Neutrophil (primary cell): ENCODE measurements around the gene CCDC136.

Experiments used
- H3K27ac ChIP-seq: fragments of 200-600 bp; sonication (generic); 2 replicates; pipeline ENCODE4 v1.5.1; 2016; ENCODE audit warnings: mild to moderate bottlenecking, moderate library complexity
- H3K27me3 ChIP-seq: fragments of 200-600 bp; sonication (generic); 2 replicates; pipeline ENCODE4 v1.6.0; 2016; ENCODE audit warnings: mild to moderate bottlenecking
- H3K36me3 ChIP-seq: fragments of 200-600 bp; sonication (generic); 2 replicates; pipeline ENCODE4 v1.5.1; 2017
- H3K4me1 ChIP-seq, 2 experiments: fragments of 200-600 bp in 1 of 2; sonication (generic) in 1 of 2; 1 replicate in 1 of 2; 2 replicates in 1 of 2; pipeline versions ENCODE4 v1.5.1 to v1.6.1; 2013 to 2016; ENCODE audit warnings: low read depth in 1 of 2, low read length in 1 of 2, mild to moderate bottlenecking in 1 of 2, moderate library complexity in 1 of 2; ENCODE audit not compliant: control insufficient read depth in 1 of 2, insufficient read depth in 1 of 2
- H3K4me3 ChIP-seq, 2 experiments: fragments of 200-600 bp in 1 of 2; sonication (generic) in 1 of 2; 1 replicate in 1 of 2; 2 replicates in 1 of 2; pipeline ENCODE4 v1.5.1; 2013 to 2016; ENCODE audit warnings: low read depth in 1 of 2, low read length in 1 of 2, mild to moderate bottlenecking in 1 of 2, moderate library complexity in 1 of 2
- H3K9me3 ChIP-seq: fragments of 200-600 bp; sonication (generic); 2 replicates; pipeline ENCODE4 v1.5.1; 2016
- TF ChIP-seq, protein P1 (sequence below): fragments of 200-600 bp; sonication (generic); IDR thresholded peaks from 2 replicates; pipeline ENCODE4 v1.5.1; 2016; ENCODE audit warnings: antibody characterized with exemption

The CCDC136 gene

GRCh38 chr7:128835231-128835751 lies 43.5 kb downstream of the CCDC136 start:
- Histone ChIP-seq H3K27me3 (peaks cover 55% of the 10 kb centered on the region), H3K4me3 (no peak overlapping the region), H3K9me3 (no peaks in the 10 kb centered on the region), H3K4me1 (peaks cover 5 to 12% of the 10 kb centered on the region in 2 experiments), H3K36me3 (no peaks in the 10 kb centered on the region), H3K27ac (no peak overlapping the region)
- TF ChIP-seq, protein P1, sequence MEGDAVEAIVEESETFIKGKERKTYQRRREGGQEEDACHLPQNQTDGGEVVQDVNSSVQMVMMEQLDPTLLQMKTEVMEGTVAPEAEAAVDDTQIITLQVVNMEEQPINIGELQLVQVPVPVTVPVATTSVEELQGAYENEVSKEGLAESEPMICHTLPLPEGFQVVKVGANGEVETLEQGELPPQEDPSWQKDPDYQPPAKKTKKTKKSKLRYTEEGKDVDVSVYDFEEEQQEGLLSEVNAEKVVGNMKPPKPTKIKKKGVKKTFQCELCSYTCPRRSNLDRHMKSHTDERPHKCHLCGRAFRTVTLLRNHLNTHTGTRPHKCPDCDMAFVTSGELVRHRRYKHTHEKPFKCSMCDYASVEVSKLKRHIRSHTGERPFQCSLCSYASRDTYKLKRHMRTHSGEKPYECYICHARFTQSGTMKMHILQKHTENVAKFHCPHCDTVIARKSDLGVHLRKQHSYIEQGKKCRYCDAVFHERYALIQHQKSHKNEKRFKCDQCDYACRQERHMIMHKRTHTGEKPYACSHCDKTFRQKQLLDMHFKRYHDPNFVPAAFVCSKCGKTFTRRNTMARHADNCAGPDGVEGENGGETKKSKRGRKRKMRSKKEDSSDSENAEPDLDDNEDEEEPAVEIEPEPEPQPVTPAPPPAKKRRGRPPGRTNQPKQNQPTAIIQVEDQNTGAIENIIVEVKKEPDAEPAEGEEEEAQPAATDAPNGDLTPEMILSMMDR = no peak

- TF ChIP-seq, protein P1 = no peak
- H3K27ac ChIP-seq = no peak overlapping the region
- no peaks in the 10 kb centered on the region for H3K9me3 ChIP-seq
- no peaks in the 10 kb centered on the region for H3K36me3 ChIP-seq
- peaks cover 48% of the 10 kb centered on the region for H3K27me3 ChIP-seq
- no peak overlapping the region for H3K4me3 ChIP-seq
- peaks cover 0 to 5% of the 10 kb centered on the region in 2 experiments for H3K4me1 ChIP-seq
Measured at GRCh38 chr7:128835790-128836641, 44.2 kb downstream of the CCDC136 start.

GRCh38 chr7:128836729-128837348 lies 45.1 kb downstream of the CCDC136 start:
- no peak overlapping the region for H3K27ac ChIP-seq
- no peaks in the 10 kb centered on the region for H3K36me3 ChIP-seq
- H3K9me3 ChIP-seq = no peaks in the 10 kb centered on the region
- H3K27me3 ChIP-seq = peaks cover 39% of the 10 kb centered on the region
- TF ChIP-seq, protein P1 = no peak
- no peak overlapping the region for H3K4me3 ChIP-seq
- H3K4me1 ChIP-seq = no peaks in the 10 kb centered on the region

DNA sequence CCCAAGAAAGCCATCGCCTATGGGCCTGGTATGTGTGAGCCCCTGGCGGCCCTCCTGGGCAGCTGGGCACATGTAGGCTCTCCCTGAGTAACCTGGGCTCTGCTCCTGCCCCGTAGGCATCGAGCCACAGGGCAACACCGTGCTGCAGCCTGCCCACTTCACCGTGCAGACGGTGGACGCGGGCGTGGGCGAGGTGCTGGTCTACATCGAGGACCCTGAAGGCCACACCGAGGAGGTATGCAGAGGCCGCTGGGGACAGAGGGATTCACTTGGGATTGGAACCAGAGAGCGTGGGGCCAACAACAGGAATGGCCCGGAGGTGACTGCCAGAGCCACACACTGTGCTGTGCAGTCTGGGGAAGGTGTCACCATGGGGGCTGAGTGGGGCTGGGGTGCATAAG lies 45.8 kb downstream of the CCDC136 start:
- Histone ChIP-seq H3K9me3 (no peaks in the 10 kb centered on the region), H3K27ac (no peak overlapping the region), H3K27me3 (peaks cover 33% of the 10 kb centered on the region)

DNA sequence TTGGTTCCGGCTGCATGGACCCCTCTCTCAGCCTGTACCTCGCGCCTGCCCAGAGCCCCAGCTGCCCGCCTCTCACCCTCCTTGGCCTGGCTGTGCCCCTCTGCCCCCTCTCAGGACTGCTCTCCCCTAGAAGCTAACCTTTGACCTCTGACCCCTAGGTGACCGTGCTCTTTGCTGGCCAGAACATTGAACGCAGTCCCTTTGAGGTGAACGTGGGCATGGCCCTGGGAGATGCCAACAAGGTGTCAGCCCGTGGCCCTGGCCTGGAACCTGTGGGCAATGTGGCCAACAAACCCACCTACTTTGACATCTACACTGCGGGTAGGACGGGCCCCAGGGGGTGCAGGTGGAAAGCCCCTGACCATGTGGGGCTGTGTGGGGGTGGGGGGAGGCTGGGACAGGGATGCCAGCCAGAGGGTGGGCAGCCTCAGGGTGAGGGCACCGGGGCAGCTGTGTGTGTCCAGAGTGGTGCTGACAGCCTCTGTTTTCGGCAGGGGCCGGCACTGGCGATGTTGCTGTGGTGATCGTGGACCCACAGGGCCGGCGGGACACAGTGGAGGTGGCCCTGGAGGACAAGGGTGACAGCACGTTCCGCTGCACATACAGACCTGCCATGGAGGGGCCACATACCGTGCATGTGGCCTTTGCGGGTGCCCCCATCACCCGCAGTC lies 46.5 kb downstream of the CCDC136 start:
- Histone ChIP-seq H3K4me1 (no peaks in the 10 kb centered on the region), H3K36me3 (no peaks in the 10 kb centered on the region)

More for the DNA sequence above, 45.8 kb downstream of the CCDC136 start:
- no peaks in the 10 kb centered on the region for H3K36me3 ChIP-seq
- H3K4me3 ChIP-seq = no peak overlapping the region
- no peaks in the 10 kb centered on the region for H3K4me1 ChIP-seq
- TF ChIP-seq, protein P1 = no peak

More for the DNA sequence above, 46.5 kb downstream of the CCDC136 start:
- no peak overlapping the region for H3K4me3 ChIP-seq
- H3K9me3 ChIP-seq = no peaks in the 10 kb centered on the region
- TF ChIP-seq, protein P1 = no peak
- no peak overlapping the region for H3K27ac ChIP-seq
- H3K27me3 ChIP-seq = peaks cover 25% of the 10 kb centered on the region
